Parathyroid adenoma (tissue), 2 donors: ENCODE data around the gene COLEC11.

Source experiments
- H2AFZ ChIP-seq: fragments of 300-600 bp; sonication (generic); one replicate; pipeline ENCODE4 v1.7.0; 2017; ENCODE audit warnings: antibody characterized with exemption, mild to moderate bottlenecking
- H3K27ac ChIP-seq: fragments of 300-600 bp; sonication (generic); one replicate; pipeline ENCODE4 v1.7.0; 2017
- H3K27me3 ChIP-seq: fragments of 300-600 bp; sonication (generic); one replicate; pipeline ENCODE4 v1.7.0; 2017; ENCODE audit warnings: low read length; ENCODE audit not compliant: control insufficient read depth, insufficient read depth
- H3K36me3 ChIP-seq: fragments of 300-600 bp; sonication (generic); one replicate; pipeline ENCODE4 v1.7.0; 2017; ENCODE audit warnings: low read length; ENCODE audit not compliant: control insufficient read depth, insufficient read depth
- H3K4me1 ChIP-seq: fragments of 300-600 bp; sonication (generic); one replicate; pipeline ENCODE4 v1.7.0; 2017; ENCODE audit warnings: control low read depth
- H3K4me2 ChIP-seq: fragments of 300-600 bp; sonication (generic); one replicate; pipeline ENCODE4 v1.7.0; 2017; ENCODE audit warnings: low read length
- H3K4me3 ChIP-seq: fragments of 300-600 bp; sonication (generic); one replicate; pipeline ENCODE4 v1.7.0; 2017; ENCODE audit warnings: low read depth, low read length
- H3K79me2 ChIP-seq: fragments of 300-600 bp; sonication (generic); one replicate; pipeline ENCODE4 v1.7.0; 2017; ENCODE audit warnings: control low read depth
- H3K9ac ChIP-seq: fragments of 300-600 bp; sonication (generic); one replicate; pipeline ENCODE4 v1.7.0; 2017; ENCODE audit warnings: mild to moderate bottlenecking
- H3K9me3 ChIP-seq: fragments of 300-600 bp; sonication (generic); one replicate; pipeline ENCODE4 v1.7.0; 2017; ENCODE audit warnings: low read length; ENCODE audit not compliant: control insufficient read depth
- TF ChIP-seq, protein P1 (sequence below): fragments of 300-600 bp; sonication (generic); IDR thresholded peaks from one replicate; pipeline ENCODE4 v1.7.0; 2017; ENCODE audit warnings: antibody characterized with exemption, mild to moderate bottlenecking
- donor health status: primary hyperparathyroidism.

COLEC11 gene

DNA sequence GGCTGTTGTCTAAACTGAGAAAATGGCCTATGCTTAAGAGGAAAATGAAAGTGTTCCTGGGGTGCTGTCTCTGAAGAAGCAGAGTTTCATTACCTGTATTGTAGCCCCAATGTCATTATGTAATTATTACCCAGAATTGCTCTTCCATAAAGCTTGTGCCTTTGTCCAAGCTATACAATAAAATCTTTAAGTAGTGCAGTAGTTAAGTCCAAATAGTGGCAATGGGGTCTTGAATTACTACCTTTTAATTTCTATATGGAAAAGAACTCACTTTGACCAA is 49.3 kb downstream of the COLEC11 start:
- no peaks in the 10 kb centered on the region for H3K27me3 ChIP-seq
- TF ChIP-seq, protein P1, sequence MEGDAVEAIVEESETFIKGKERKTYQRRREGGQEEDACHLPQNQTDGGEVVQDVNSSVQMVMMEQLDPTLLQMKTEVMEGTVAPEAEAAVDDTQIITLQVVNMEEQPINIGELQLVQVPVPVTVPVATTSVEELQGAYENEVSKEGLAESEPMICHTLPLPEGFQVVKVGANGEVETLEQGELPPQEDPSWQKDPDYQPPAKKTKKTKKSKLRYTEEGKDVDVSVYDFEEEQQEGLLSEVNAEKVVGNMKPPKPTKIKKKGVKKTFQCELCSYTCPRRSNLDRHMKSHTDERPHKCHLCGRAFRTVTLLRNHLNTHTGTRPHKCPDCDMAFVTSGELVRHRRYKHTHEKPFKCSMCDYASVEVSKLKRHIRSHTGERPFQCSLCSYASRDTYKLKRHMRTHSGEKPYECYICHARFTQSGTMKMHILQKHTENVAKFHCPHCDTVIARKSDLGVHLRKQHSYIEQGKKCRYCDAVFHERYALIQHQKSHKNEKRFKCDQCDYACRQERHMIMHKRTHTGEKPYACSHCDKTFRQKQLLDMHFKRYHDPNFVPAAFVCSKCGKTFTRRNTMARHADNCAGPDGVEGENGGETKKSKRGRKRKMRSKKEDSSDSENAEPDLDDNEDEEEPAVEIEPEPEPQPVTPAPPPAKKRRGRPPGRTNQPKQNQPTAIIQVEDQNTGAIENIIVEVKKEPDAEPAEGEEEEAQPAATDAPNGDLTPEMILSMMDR: no peak
- no peak overlapping the region for H3K4me3 ChIP-seq
- no peaks in the 10 kb centered on the region for H3K9me3 ChIP-seq
- H3K4me2 ChIP-seq: no peak overlapping the region
- no peaks in the 10 kb centered on the region for H3K79me2 ChIP-seq
- no peaks in the 10 kb centered on the region for H3K36me3 ChIP-seq
- H3K4me1 ChIP-seq: no peaks in the 10 kb centered on the region
- H3K9ac ChIP-seq: no peak overlapping the region
- no peak overlapping the region for H3K27ac ChIP-seq
- no peak overlapping the region for H2AFZ ChIP-seq

DNA sequence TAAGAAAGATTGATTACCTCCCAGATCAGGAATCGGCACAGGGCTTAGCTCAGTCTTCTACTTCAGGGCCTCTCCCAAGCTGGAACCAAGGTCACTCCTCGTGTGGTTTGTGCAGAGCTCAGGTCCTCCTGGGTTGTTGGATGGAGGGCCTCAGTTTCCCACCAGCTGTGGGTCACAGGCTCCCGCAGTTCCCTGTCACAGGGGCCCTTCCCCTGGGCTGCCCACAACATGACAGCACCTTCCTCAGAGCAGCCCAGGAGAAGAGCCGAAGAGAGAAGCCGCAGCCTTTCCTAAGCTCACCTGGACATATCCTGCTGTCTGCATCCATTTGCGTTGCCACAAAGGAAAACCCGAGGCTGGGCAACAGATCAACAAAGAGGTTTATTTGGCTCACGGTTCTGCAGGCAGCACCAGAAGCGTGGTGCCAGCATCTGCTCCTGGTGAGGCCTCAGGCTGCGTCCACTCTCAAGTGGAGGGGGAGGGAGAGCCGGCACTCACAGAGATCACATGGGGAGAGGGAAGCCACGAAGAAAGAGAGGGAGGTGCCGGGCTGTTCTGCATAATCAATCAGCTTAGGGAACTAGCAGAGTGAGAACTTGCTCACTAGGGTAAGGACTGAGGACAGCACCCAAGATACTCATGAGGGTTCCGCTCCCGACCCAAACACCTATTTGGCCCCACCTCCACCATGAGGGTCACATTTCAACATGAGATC is 50.1 kb downstream of the COLEC11 start:
- Histone ChIP-seq H3K9me3 (no peaks in the 10 kb centered on the region), H3K4me1 (no peaks in the 10 kb centered on the region), H3K36me3 (no peaks in the 10 kb centered on the region), H3K9ac (no peak overlapping the region), H3K27ac (no peak overlapping the region), H3K79me2 (no peaks in the 10 kb centered on the region), H3K27me3 (no peaks in the 10 kb centered on the region), H3K4me2 (no peak overlapping the region), H3K4me3 (no peak overlapping the region), H2AFZ (no peak overlapping the region)
- TF ChIP-seq, protein P1: no peak

DNA sequence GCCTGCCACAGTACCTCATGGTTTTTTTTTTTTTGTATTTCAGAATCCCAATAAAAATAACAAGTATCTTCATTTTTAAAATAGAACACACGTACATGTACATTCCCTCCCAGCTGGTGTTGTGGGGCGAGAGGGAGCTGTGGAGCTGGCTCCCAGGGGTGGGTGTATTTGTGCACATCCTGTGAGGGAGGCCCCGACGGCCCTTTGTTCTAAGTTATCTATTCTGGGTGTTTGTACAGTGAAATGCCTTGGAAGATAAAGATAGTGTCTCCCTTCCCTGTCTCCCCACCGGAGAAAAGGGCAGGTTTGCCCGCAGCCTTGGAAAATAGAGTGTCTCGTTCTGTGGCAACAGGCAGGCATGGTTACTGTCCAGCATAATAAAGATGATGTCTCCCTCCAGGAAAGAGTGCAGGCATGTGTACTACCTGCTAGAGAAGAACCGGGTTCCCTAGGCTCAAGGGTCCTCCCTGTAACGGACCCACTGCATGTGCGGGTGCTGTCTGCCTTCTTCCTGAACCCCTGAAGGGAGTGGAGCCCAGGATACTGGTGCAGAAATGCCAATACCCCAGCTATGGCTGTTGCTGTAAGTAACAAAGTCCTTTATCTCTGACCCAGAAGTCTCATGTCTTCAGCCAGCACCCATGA is 51.0 kb downstream of the COLEC11 start:
- H3K79me2 ChIP-seq: no peaks in the 10 kb centered on the region
- H3K4me1 ChIP-seq: peaks cover 4% of the 10 kb centered on the region
- H3K27ac ChIP-seq: no peak overlapping the region
- TF ChIP-seq, protein P1: no peak
- no peaks in the 10 kb centered on the region for H3K36me3 ChIP-seq
- H3K9me3 ChIP-seq: no peaks in the 10 kb centered on the region
- no peak overlapping the region for H2AFZ ChIP-seq
- H3K4me3 ChIP-seq: no peak overlapping the region
- H3K9ac ChIP-seq: no peak overlapping the region
- H3K4me2 ChIP-seq: no peak overlapping the region
- no peaks in the 10 kb centered on the region for H3K27me3 ChIP-seq

DNA sequence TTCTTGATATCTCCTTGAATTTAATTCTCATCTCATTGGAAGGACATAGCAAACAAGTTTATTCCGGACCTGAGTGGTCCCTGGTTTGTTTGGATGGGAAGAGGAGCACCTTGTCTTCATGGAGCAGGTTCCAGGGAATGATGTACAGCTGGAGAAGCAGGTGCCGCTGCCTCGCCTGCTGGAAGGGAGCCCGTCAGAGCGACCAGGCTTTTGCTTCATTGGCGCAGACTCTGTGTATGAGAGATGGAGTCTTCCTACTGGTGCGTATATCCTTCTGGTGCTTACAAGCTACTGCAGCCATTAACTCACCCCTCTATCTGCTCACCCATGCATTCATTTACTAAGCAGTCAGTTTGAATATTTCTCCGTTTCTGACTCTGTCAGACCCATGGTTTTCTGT is 51.5 kb downstream of the COLEC11 start:
- TF ChIP-seq, protein P1: no peak
- no peak overlapping the region for H3K4me3 ChIP-seq
- peaks cover 6% of the 10 kb centered on the region for H3K4me1 ChIP-seq
- H2AFZ ChIP-seq: no peak overlapping the region
- no peaks in the 10 kb centered on the region for H3K79me2 ChIP-seq
- no peak overlapping the region for H3K27ac ChIP-seq
- no peaks in the 10 kb centered on the region for H3K9me3 ChIP-seq
- no peaks in the 10 kb centered on the region for H3K27me3 ChIP-seq
- H3K4me2 ChIP-seq: no peak overlapping the region
- H3K9ac ChIP-seq: no peak overlapping the region
- H3K36me3 ChIP-seq: no peaks in the 10 kb centered on the region

DNA sequence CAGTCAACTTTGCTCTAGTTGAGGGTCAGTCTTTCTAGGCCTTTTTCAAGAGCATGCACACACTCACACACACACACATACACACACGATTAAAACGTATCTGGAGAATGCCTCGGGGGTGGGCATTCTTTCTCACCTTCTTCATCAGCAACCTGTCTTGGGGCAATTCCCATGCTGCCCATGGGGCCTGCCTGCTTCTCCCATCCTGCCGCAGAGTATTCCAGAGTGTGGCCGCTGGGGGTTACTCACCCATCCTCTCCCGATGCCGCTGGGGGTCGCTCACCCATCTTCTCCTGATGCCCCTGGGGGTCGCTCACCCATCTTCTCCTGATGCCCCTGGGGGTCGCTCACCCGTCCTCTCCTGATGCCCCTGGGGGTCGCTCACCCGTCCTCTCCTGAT is 52.3 kb downstream of the COLEC11 start:
- Histone ChIP-seq H3K27ac (no peak overlapping the region), H3K9me3 (no peaks in the 10 kb centered on the region), H3K4me2 (no peak overlapping the region), H3K4me3 (no peak overlapping the region), H3K27me3 (no peaks in the 10 kb centered on the region), H3K4me1 (peaks cover 13% of the 10 kb centered on the region), H3K79me2 (no peaks in the 10 kb centered on the region), H3K36me3 (no peaks in the 10 kb centered on the region), H3K9ac (no peak overlapping the region), H2AFZ (no peak overlapping the region)
- TF ChIP-seq, protein P1: no peak
